ENCODE measurements around the gene ABCC2.
"Not testable (repeated sequence)": the region's sequence is repeated elsewhere in the genome, so short reads cannot be mapped to it uniquely, and the experiment has no call there.

The ABCC2 gene

DNA sequence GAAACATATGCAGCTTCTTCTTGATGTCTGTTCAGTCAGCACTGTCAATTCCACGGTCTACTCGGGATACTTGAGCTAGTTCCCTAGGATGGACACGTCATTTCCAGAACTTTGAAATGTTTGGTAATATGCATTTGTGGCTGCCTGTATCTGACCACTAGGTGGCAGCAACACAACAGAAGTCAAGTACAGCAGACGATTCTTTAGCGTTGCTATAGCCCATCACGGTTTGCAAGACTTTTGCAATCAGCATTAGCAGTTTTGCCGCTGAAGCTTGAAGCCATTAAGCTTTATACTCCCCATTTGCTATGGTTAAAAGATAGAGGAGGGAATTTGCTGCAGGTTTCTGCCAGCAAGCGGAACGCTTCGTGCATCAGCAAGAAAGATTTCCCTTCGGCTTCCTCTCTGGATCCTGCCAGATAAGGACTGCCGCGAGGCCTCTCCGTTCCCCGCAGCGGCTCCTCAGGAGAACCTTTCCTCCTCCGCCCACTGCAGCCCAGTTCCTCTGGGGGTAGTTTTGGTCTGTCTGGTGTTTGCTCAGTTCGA, 63.5 kb downstream of the ABCC2 start:
- no peak overlapping the region; the same call in 1 of the 2 replicates for H3K4me3 ChIP-seq (ENCODE audit: low read length)
- TF ChIP-seq ZNF274 (IDR thresholded peaks at IDR 0.05; ENCODE audit: low read depth, low read length), result no peak

DNA sequence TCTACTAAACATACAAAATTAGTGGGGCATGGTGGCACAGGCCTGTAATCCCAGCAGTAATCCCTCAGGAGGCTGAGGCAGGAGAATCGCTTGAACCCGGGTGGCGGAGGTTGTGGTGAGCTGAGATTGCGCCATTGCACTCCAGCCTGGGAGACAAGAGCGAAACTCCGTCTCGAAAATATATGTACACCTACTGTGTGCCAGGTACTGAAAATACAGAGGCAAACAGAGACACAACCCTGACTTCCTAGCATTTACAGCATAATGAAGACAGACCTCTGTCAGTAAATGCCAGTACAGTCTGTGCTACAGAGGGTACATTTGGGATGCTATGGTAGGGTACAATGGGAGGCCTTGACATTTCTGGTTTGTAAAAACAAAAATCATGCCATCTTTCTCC, 66.6 kb downstream of the ABCC2 start:
- no peak overlapping the region for H3K4me3 ChIP-seq (ENCODE audit: low read length)
- TF ChIP-seq ZNF274 (IDR thresholded peaks at IDR 0.05; ENCODE audit: low read depth, low read length), result no peak

DNA sequence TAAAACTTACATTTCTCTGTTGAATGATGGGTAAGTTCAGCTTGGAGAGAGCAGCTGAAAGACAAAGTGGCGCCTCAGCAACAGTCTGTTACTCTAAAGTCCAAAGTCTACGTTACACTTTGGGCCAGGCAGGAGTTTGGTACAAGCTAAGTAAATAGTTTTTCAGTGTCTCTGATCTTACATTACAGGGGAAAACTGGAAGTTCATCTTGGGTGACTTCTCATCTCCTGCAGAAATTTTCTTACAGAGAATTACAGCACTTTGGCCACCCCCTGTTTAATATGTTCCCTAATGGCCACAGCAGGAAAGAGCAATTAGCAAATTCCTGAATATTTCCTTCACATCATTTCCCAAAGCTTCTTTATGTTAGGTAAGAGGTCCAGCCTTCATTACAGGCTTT, 67.1 kb downstream of the ABCC2 start:
- H3K4me3 ChIP-seq (ENCODE audit: low read length), result no peak overlapping the region
- TF ChIP-seq ZNF274 (IDR thresholded peaks at IDR 0.05; ENCODE audit: low read depth, low read length), result no peak

DNA sequence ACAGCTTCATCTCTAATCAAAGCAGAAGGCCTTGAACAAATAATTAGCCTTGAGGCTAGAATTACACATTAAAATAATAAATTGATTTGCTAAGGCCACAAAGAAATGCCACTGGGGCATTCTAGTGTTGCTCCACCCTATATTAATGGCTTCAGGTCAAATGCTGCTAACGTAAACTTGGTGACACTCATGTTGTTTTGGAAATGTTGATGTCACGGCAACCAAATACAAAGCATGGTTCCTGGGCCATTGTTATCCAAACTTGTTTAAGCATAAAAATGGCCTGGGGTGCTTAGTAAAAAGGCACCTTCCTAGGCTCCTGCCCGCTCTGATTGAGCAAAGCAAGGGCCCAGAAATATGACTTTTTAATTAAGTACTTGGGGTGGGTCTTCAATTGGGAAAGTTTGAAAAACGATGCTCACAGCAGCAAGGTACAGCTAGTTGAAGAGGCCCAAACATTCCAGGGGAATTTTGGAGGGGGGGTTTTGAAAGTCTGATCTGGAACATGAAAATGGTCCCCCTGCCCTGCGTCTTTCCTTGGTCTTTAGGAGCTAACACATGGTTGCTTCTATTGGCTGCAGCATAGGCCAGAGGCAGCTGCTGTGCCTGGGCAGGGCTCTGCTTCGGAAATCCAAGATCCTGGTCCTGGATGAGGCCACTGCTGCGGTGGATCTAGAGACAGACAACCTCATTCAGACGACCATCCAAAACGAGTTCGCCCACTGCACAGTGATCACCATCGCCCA, 67.8 kb downstream of the ABCC2 start:
- TF ChIP-seq ZNF274 (IDR thresholded peaks at IDR 0.05; ENCODE audit: low read depth, low read length), result no peak
- no peak overlapping the region for H3K4me3 ChIP-seq (ENCODE audit: low read length)

DNA sequence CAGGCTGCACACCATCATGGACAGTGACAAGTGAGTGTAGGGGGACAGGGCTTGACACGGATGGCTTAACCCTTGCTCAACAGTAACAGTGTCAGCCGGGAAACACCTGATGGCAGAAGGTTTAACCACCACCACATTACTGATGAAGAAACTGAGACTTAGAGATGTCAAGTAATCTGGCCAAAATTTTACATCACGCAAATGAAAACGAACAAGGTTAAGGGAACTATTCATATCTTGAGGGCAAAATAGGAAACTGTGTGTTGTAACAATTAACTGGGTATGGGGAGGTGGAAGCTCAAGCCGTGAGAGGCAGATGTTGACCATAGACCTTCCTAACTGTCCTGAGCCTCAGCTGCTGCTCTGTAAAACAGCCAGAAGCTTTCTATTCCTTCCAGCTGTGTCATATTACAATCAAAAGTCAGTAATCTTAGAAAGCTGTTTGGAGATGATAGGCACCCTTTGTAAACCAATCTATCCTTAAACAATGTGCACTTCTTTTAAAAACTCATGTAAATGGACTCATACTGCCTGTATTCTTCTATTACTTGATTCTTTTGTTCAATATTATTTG, 68.4 kb downstream of the ABCC2 start:
- TF ChIP-seq ZNF274 (IDR thresholded peaks at IDR 0.05; ENCODE audit: low read depth, low read length), result no peak
- H3K4me3 ChIP-seq (ENCODE audit: low read length), result no peak overlapping the region

DNA sequence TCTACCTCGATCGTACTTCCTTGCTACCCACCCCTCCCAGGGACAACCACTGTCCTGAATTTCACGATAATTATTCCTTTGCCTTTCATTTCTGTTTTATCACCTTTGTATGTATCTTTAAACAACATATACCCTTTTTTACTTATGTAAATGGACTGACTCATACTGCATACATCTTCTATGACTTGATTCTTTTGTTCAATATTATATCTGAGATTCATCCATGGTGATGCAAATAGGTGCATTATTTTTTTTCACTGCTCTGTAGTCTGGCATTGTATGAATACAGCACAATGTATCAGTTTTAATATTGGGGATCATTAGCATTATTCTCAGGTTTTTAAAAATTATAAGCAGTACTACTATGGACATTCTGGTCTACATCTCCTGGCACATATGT, 69.4 kb downstream of the ABCC2 start:
- no peak overlapping the region for H3K4me3 ChIP-seq (ENCODE audit: low read length)
- TF ChIP-seq ZNF274 (IDR thresholded peaks at IDR 0.05; ENCODE audit: low read depth, low read length), result no peak

DNA sequence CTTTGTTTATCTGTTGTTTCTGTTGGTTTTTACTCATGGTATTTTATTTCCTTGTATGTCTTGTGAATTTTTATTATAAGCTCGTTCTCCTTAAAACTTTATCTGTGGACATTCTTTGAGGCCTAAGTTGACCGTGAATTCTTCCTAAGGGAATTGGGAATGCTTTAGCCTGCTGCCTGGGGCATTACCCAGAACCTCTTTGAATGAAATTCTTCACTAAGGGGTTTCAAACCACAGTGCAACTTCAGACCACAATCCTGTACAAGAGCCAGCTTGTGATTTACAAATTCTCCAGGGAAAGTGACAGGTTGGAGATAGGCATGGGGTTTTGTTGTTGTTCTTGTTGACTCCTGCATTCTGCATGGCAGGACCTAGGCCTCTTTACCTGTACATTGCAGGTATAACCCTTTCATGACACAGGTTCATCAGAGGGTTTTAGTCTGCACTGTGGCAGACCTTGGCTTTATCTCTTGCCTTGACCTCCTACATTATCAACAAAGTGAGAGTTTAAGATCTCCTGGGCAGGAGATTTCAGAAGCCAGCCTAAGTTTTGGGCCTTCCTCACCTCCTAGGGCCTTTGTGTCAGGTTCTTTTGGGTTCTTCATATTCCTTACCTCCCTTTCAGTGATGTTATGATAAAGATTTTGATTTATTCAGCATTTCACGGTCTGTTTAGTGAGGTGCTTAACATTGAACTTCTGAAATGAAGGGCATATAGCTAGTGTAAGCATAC, 70.2 kb downstream of the ABCC2 start:
- TF ChIP-seq ZNF274 (IDR thresholded peaks at IDR 0.05; ENCODE audit: low read depth, low read length), result no peak
- H3K4me3 ChIP-seq (ENCODE audit: low read length), result no peak overlapping the region

DNA sequence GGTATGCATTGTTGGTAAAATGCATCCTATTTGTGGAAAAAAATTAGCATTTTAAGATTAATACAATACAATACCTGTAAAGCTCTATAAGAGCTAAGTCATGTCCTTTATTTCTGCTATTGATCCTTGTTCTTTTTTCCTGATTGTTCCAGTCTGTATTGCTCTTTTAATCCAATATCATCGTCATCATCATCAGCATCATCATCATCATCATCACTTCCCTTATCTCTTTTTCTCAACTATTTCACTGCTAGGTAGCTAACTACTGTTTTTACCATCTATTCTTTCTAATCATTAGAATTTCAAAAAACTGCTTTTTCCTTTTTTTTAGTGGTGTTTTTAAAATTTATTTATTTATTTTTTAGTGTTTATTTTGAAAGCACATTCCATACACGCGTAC, 71.2 kb downstream of the ABCC2 start:
- TF ChIP-seq ZNF274 (IDR thresholded peaks at IDR 0.05; ENCODE audit: low read depth, low read length), result no peak
- H3K4me3 ChIP-seq (ENCODE audit: low read length), result no peak overlapping the region

DNA sequence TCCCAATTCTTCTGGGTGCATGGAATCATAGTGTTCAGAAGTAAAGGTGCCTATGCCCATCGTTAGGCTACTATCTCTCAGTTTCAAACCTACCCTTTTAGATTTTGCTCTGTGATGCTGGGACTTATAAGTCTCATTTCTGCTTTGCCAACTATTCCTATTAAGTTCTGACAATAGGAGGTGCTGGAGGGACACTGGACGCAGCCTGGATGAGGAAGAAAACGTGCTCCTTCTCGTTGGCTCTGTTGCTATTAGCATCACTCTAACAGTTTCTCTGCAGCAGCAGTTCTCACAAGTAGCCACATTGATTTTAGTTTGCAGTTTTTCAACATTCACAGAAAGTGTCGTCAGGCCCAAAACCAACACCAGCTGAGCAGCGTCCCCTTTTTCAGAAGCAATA, 72.4 kb downstream of the ABCC2 start:
- no peak overlapping the region for H3K4me3 ChIP-seq (ENCODE audit: low read length)
- TF ChIP-seq ZNF274 (IDR thresholded peaks at IDR 0.05; ENCODE audit: low read depth, low read length), result no peak

DNA sequence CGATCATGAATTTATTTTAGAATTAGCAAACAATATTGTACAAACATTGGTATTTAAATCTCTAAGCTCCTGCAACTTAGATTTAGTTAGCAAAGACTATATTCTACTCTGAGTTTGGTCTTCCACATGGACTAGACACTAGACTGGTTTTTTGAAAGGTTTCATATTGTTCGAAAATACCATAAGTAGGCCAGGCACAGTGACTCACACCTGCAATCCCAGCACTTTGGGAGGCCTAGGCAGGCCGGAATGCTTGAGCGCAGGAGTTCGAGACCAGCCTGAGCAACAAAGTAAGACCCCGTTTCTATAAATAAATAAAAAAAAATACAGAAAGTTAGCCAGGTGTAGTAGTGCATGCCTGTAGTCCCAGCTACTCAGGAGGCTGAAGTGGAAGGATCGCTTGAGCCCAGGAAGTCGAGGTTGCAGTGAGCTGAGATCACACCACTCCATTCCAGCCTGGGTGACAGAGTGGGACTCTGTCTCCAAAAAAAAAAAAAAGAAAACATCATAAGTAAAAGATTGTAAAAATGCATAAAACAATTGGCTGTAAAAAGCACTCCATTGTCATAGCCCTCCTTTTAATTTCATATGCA, 73.1 kb downstream of the ABCC2 start:
- TF ChIP-seq ZNF274 (IDR thresholded peaks at IDR 0.05; ENCODE audit: low read depth, low read length), result no peak
- no peak overlapping the region for H3K4me3 ChIP-seq (ENCODE audit: low read length)

DNA sequence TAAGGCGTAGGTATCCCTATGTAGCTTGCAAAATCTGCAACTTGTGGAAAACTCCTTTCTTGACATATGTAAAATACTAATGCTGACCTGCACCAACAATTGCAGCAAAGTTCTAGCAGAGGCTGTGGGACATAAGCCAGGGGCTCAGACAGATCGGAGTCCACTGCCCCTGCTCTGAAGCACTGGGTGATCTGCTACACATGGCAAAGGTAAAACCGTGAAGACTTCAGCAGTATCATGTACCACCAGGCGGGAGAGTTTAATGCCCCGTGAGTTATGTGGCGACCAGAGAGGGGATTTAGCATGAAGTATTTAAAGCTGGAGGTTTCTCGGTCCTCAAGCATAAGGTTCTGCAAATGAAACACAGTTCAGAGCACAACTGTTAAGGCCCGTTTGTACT, 76.4 kb downstream of the ABCC2 start:
- no peak overlapping the region for H3K4me3 ChIP-seq (ENCODE audit: low read length)
- TF ChIP-seq ZNF274 (IDR thresholded peaks at IDR 0.05; ENCODE audit: low read depth, low read length), result no peak

DNA sequence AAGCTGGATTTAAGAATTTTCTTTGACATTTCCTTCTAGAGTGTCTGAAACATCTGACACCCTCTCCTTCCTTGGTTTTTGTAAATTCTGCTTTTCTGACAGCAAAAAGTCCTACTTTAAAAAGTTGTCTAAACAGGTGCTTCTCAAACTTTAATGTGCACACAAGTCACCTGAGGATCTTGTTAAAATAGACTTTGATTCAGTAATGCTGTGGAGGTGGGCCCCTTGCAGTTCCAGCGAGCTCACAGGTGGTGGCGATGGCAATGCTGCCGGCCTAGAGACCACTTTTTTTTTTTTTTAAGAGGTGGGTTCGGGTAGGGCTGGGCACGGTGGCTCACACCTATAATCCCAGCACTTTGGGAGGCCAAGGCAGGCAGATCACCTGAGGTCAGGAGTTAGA, 77.1 kb downstream of the ABCC2 start:
- no peak for TF ChIP-seq ZNF274 (IDR thresholded peaks at IDR 0.05; ENCODE audit: low read depth, low read length)
- no peak overlapping the region for H3K4me3 ChIP-seq (ENCODE audit: low read length)

DNA sequence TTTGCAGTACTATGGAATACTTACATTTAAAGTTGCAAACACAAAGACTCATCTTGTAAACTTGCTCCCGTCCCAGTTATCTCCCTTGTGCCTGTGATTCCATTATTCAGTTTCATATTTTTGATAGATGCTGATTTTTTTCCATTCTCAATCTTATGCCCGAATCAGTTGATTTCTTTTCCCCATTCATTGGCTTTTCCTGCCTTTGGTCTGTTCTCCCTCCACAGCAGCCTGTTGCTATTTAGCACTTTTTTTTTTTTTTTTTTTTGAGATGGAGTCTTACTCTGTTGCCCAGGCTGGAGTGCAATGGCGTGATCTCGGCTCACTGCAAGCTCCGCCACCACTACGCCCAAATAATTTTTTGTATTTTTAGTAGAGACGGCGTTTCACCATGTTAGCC, 78.0 kb downstream of the ABCC2 start:
- no peak for TF ChIP-seq ZNF274 (IDR thresholded peaks at IDR 0.05; ENCODE audit: low read depth, low read length)
- no peak overlapping the region for H3K4me3 ChIP-seq (ENCODE audit: low read length)

DNA sequence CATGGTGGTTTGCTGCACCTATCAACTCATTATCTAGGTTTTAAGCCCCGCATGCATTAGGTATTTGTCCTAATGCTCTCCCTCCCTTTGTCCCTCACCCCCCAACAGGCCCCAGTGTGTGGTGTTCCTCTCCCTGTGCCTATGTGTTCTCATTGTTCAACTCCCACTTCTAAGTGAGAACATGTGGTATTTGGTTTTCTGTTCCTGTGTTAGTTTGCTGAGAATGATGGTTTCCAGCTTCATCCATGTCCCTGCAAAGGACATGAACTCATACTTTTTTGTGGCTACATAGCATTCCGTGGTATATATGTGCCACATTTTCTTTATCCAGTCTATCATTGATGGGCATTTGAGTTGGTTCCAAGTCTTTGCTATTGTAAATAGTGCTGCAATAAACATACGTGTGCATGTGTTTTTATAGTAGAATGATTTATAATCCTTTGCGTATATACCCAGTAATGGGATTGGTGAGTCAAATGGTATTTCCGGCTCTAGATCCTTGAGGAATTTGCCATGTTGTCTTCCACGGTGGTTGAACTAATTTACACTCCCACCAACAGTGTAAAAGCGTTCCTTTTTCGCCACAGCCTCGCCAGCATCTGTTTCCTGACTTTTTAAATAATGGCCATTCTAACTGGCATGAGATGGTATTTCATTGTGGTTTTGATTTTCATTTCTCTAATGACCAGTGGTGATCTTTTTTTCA, 81.2 kb downstream of the ABCC2 start:
- not testable (repeated sequence) for H3K4me3 ChIP-seq (ENCODE audit: low read length)

DNA sequence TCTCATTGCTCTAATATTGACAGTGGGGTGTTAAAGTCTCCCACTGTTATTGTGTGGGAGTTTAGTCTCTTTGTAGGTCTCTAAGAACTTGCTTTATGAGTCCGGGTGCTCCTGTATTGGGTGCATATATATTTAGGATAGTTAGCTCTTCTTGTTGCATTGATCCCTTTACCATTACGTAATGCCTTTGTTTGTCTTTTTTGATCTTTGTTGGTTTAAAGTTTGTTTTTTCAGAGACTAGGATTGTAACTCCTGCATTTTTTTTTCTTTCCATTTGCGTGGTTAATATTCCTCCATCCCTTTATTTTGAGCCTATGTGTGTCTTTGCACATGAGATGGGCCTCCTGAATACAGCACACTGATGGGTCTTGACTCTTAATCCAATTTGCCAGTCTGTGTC, 84.8 kb downstream of the ABCC2 start:
- not testable (repeated sequence) for H3K4me3 ChIP-seq (ENCODE audit: low read length)
